ENCODE measurements around the gene HCRTR1. TPM values are rescaled to one million over a fixed set of nuclear protein-coding genes. Genes with fewer than 3 reads are reported as not detected.

Gene HCRTR1
- total and polyA plus RNA-seq, 2 donors (not counting 1 experiment from before 2014, with no cell fraction given), result 0.22 TPM; not detected in 1

- no peak overlapping the region for H3K27ac Mint-ChIP-seq
- no peak overlapping the region for H3K4me2 ChIP-seq (replicated peaks; ENCODE audit: low read depth, low read length, poor library complexity, severe bottlenecking)
- H2AFZ ChIP-seq (ENCODE audit: insufficient read depth, low read depth, low read length, poor library complexity, severe bottlenecking), result no peak overlapping the region
- H3K79me2 ChIP-seq (ENCODE audit: control insufficient read depth, insufficient read depth, low read length), result no peaks in the 10 kb centered on the region
- 97% methylated on average over 6 of the region's 6 CpGs for WGBS (ENCODE audit: insufficient coverage)
- H3K4me3 Mint-ChIP-seq, result no peak overlapping the region
- no peaks in the 10 kb centered on the region for H3K4me1 ChIP-seq (ENCODE audit: control insufficient read depth in 2 of 2, insufficient read depth in 2 of 2, low read length in 2 of 2)
- H3K4me3 ChIP-seq (ENCODE audit: control extremely low read depth in 1 of 5, extremely low read depth in 1 of 5, insufficient read depth in 1 of 5, low read depth in 2 of 5, low read length in 4 of 5), result no peak overlapping the region
- ChIA-PET CTCF (interaction anchor here (0.8 to 1.1 kb wide), 2 partner anchors 10 to 160 kb away, joined by 3 to 5 read pairs; no protein-coding TSS in a partner anchor), POLR2A (no interaction called here)
- H3K9me3 ChIP-seq (ENCODE audit: control extremely low read depth in 1 of 3, control insufficient read depth in 2 of 3, insufficient read depth in 1 of 3, low read length in 2 of 3), result no peaks in the 10 kb centered on the region
- TF ChIP-seq EZH2 (IDR thresholded peaks at IDR 0.05; ENCODE audit: borderline replicate concordance, insufficient read depth, low read depth, low read length, poor library complexity, severe bottlenecking) (no peak), CTCF (IDR thresholded peaks at IDR 0.05) (no peak)
- H3K9me3 Mint-ChIP-seq (ENCODE audit: insufficient read depth), result no peaks in the 10 kb centered on the region
- DNase-seq, result no peak
- peaks cover 2% of the 10 kb centered on the region for H3K4me1 Mint-ChIP-seq
- H3K9ac ChIP-seq (ENCODE audit: low read length), result no peak overlapping the region
- no peaks in the 10 kb centered on the region for H3K27me3 Mint-ChIP-seq
- ATAC-seq (ENCODE audit: low read depth), result no peak
- peaks cover 0 to 58% of the 10 kb centered on the region in 2 experiments for H3K36me3 ChIP-seq (replicated peaks in 1 of 2; ENCODE audit: control extremely low read depth in 1 of 2, control insufficient read depth in 1 of 2, extremely low read depth in 1 of 2, insufficient read depth in 2 of 2, low read length in 1 of 2)
- H3K27ac ChIP-seq (ENCODE audit: low read length in 2 of 2), result no peak overlapping the region
- no peaks in the 10 kb centered on the region for H3K27me3 ChIP-seq (replicated peaks in 1 of 4; ENCODE audit: control extremely low read depth in 1 of 4, control insufficient read depth in 3 of 4, insufficient read depth in 4 of 4, low read length in 3 of 4)
- no peaks in the 10 kb centered on the region for H4K20me1 ChIP-seq (ENCODE audit: control insufficient read depth, insufficient read depth, low read length, poor library complexity, severe bottlenecking)
- intact Hi-C loops (cut with micrococcal nuclease), result no loop called here
Measured at GRCh38 chr1:31628931-31629556, 11.6 kb downstream of the HCRTR1 start.

- Histone ChIP-seq H3K4me2 (replicated peaks; ENCODE audit: low read depth, low read length, poor library complexity, severe bottlenecking) (no peak overlapping the region), H3K4me1 (ENCODE audit: control insufficient read depth in 2 of 2, insufficient read depth in 2 of 2, low read length in 2 of 2) (no peaks in the 10 kb centered on the region), H4K20me1 (ENCODE audit: control insufficient read depth, insufficient read depth, low read length, poor library complexity, severe bottlenecking) (peaks cover 31% of the 10 kb centered on the region), H3K4me3 (ENCODE audit: control extremely low read depth in 1 of 5, extremely low read depth in 1 of 5, insufficient read depth in 1 of 5, low read depth in 2 of 5, low read length in 4 of 5) (no peak overlapping the region), H2AFZ (ENCODE audit: insufficient read depth, low read depth, low read length, poor library complexity, severe bottlenecking) (no peak overlapping the region), H3K27me3 (replicated peaks in 1 of 4; ENCODE audit: control extremely low read depth in 1 of 4, control insufficient read depth in 3 of 4, insufficient read depth in 4 of 4, low read length in 3 of 4) (no peaks in the 10 kb centered on the region), H3K27ac (ENCODE audit: low read length in 2 of 2) (no peak overlapping the region), H3K79me2 (ENCODE audit: control insufficient read depth, insufficient read depth, low read length) (peaks cover 27% of the 10 kb centered on the region), H3K9ac (ENCODE audit: low read length) (no peak overlapping the region), H3K36me3 (replicated peaks in 1 of 2; ENCODE audit: control extremely low read depth in 1 of 2, control insufficient read depth in 1 of 2, extremely low read depth in 1 of 2, insufficient read depth in 2 of 2, low read length in 1 of 2) (peaks cover 0 to 68% of the 10 kb centered on the region in 2 experiments), H3K9me3 (ENCODE audit: control extremely low read depth in 1 of 3, control insufficient read depth in 2 of 3, insufficient read depth in 1 of 3, low read length in 2 of 3) (no peaks in the 10 kb centered on the region)
- POLR2A ChIA-PET, result no interaction called here
- TF ChIP-seq CTCF (IDR thresholded peaks at IDR 0.05) (no peak), EZH2 (IDR thresholded peaks at IDR 0.05; ENCODE audit: borderline replicate concordance, insufficient read depth, low read depth, low read length, poor library complexity, severe bottlenecking) (no peak)
- DNase-seq (no peak), ATAC-seq (ENCODE audit: low read depth) (no peak)
- Mint-ChIP-seq H3K27ac (no peak overlapping the region), H3K4me1 (peaks cover 4% of the 10 kb centered on the region), H3K4me3 (no peak overlapping the region), H3K9me3 (ENCODE audit: insufficient read depth) (no peaks in the 10 kb centered on the region), H3K27me3 (no peaks in the 10 kb centered on the region)
- CTCF ChIA-PET, result no interaction called here
- no CpG with 5 or more reads among the region's 3 CpGs for WGBS (ENCODE audit: insufficient coverage)
- intact Hi-C loops (cut with micrococcal nuclease), result no loop called here
Measured at GRCh38 chr1:31632649-31633048, 15.2 kb downstream of the HCRTR1 start.

All from B cell (primary cell).